ENCODE data around the gene PKM.

The PKM gene

DNA sequence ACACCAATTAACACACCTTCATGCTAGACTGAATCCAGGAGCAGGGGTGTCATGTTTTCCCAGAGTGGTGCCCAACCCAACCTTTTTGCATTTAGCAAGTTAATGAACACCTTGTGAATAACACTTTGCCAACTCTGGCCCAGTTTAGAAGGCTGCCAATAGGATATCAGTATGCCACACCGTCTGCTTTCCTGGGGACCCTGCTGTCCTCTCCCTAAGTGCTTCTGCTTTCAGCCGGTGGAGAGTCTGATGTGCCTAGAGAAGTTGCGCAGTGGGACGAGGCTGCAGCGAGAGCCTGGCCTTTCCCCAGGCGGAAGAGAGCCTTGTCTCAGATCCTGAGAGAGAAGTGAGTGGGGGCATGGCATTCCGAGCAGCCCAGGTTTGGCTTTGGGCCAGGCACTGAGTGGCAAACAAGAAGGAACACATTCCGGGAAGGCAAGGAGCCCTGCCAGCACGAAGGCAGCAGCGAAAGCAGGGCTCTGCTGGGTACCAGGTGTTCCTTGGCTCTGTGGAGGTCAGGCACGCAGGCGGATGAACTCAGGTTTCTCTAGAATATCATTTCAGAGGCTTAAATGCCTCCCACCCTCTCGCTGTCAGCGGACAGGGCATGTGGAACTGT is 75.9 kb downstream of the PKM start:
- no peak for DNase-seq
- no peak overlapping the region for H2AFZ ChIP-seq (ENCODE audit: low read length)

DNA sequence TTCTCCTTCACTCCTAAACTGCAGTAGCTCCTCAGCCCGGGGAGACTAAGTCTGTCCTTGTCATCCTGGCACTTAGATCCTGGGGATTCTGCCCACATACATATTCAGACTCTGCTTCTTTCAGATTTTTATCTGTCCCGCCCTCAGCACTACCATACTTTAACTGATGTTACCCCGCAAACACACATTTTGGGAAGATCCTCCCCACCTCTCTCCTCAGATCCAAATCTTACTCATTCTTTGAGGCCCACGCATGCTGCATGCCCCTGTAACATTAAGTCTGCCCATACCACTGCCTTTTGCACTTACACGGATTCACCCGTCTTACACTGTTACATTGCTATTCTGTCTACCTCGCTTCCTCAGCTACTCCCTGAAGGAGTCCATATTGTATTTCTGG is 76.7 kb downstream of the PKM start:
- H3K79me2 ChIP-seq (ENCODE audit: low read length): no peaks in the 10 kb centered on the region
- H3K36me3 ChIP-seq (replicated peaks; ENCODE audit: insufficient read depth, low read length): no peaks in the 10 kb centered on the region
- H3K9me3 ChIP-seq (replicated peaks; ENCODE audit: insufficient read depth, low read length): no peaks in the 10 kb centered on the region
- H2AFZ ChIP-seq (ENCODE audit: low read length): no peak overlapping the region
- no peaks in the 10 kb centered on the region for H3K27me3 ChIP-seq (replicated peaks; ENCODE audit: insufficient read depth, low read length)
- no peaks in the 10 kb centered on the region for H3F3A ChIP-seq (ENCODE audit: insufficient read depth, low read length)
- no peaks in the 10 kb centered on the region for H4K20me1 ChIP-seq (ENCODE audit: insufficient read depth, low read length)
- H3K4me1 ChIP-seq (ENCODE audit: low read length): no peaks in the 10 kb centered on the region
- DNase-seq: no peak
- no peak overlapping the region for H3K4me3 ChIP-seq (ENCODE audit: low read length)
- no peak overlapping the region for H3K9ac ChIP-seq (ENCODE audit: low read length)
- no peak overlapping the region for H3K4me2 ChIP-seq (ENCODE audit: low read depth, low read length)
- TF ChIP-seq, protein P1, sequence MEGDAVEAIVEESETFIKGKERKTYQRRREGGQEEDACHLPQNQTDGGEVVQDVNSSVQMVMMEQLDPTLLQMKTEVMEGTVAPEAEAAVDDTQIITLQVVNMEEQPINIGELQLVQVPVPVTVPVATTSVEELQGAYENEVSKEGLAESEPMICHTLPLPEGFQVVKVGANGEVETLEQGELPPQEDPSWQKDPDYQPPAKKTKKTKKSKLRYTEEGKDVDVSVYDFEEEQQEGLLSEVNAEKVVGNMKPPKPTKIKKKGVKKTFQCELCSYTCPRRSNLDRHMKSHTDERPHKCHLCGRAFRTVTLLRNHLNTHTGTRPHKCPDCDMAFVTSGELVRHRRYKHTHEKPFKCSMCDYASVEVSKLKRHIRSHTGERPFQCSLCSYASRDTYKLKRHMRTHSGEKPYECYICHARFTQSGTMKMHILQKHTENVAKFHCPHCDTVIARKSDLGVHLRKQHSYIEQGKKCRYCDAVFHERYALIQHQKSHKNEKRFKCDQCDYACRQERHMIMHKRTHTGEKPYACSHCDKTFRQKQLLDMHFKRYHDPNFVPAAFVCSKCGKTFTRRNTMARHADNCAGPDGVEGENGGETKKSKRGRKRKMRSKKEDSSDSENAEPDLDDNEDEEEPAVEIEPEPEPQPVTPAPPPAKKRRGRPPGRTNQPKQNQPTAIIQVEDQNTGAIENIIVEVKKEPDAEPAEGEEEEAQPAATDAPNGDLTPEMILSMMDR (IDR thresholded peaks at IDR 0.05; ENCODE audit: low read length): no peak
- TF ChIP-seq EZH2 (optimal IDR thresholded peaks at IDR 0.05; ENCODE audit: low read depth, low read length) (no peak), EZH2phosphoT487 (IDR thresholded peaks at IDR 0.05; ENCODE audit: low read length) (no peak)
- no peaks in the 10 kb centered on the region for H3K9me2 ChIP-seq (replicated peaks; ENCODE audit: insufficient read depth, low read length)
- no peak overlapping the region for H3K27ac ChIP-seq (ENCODE audit: low read length)

More for the DNA sequence above, 75.9 kb downstream of the PKM start:
- no peak overlapping the region for H3K27ac ChIP-seq (ENCODE audit: low read length)
- no peak overlapping the region for H3K9ac ChIP-seq (ENCODE audit: low read length)
- no peaks in the 10 kb centered on the region for H3K9me3 ChIP-seq (replicated peaks; ENCODE audit: insufficient read depth, low read length)
- H4K20me1 ChIP-seq (ENCODE audit: insufficient read depth, low read length): no peaks in the 10 kb centered on the region
- no peaks in the 10 kb centered on the region for H3K4me1 ChIP-seq (ENCODE audit: low read length)
- H3K9me2 ChIP-seq (replicated peaks; ENCODE audit: insufficient read depth, low read length): no peaks in the 10 kb centered on the region
- H3F3A ChIP-seq (ENCODE audit: insufficient read depth, low read length): no peaks in the 10 kb centered on the region
- H3K36me3 ChIP-seq (replicated peaks; ENCODE audit: insufficient read depth, low read length): no peaks in the 10 kb centered on the region
- H3K79me2 ChIP-seq (ENCODE audit: low read length): no peaks in the 10 kb centered on the region
- H3K27me3 ChIP-seq (replicated peaks; ENCODE audit: insufficient read depth, low read length): no peaks in the 10 kb centered on the region
- H3K4me2 ChIP-seq (ENCODE audit: low read depth, low read length): no peak overlapping the region
- no peak overlapping the region for H3K4me3 ChIP-seq (ENCODE audit: low read length)
- no peak for TF ChIP-seq EZH2 (optimal IDR thresholded peaks at IDR 0.05; ENCODE audit: low read depth, low read length)
- TF ChIP-seq, protein P1 (IDR thresholded peaks at IDR 0.05; ENCODE audit: low read length): no peak
- no peak for TF ChIP-seq EZH2phosphoT487 (IDR thresholded peaks at IDR 0.05; ENCODE audit: low read length)

DNA sequence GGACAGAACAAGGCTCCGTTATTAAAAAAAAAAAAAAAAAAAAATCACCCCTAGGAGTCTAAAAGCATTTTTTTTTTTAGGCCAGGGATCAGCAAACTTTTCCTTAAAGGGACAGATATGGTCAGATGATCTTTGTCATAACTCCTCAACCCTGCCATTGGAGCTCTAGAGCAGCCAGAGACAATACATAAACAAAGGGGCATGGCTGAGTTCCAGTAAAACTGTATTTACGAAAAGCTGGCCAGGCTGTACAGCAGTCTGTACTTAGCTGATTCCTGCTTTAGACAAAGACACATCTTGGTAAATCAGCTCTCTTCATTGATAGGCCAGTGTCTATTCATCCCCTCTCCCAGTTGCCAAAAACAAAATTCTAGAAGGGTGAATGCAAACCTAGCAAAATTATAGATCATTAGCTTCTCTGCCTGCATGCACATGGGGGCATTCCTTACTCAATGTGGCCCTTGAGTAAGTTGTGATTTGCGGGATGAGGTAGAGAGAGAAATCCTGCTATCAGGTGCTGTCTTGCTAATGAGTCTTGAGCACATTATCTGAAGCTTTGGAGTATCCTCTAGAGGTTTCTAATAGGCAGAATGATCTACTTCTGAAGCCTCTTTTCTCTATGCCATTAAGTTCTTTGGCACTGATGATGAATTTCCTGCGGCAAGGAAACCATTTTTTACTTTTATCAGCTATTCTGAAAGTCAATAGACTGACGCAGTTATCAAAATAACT is 77.6 kb downstream of the PKM start:
- TF ChIP-seq EZH2 (optimal IDR thresholded peaks at IDR 0.05; ENCODE audit: low read depth, low read length) (no peak), EZH2phosphoT487 (IDR thresholded peaks at IDR 0.05; ENCODE audit: low read length) (no peak)
- TF ChIP-seq, protein P1 (IDR thresholded peaks at IDR 0.05; ENCODE audit: low read length): no peak
- no peak for DNase-seq
- H3K9me3 ChIP-seq (replicated peaks; ENCODE audit: insufficient read depth, low read length): no peaks in the 10 kb centered on the region
- H3K4me3 ChIP-seq (ENCODE audit: low read length): no peak overlapping the region
- H3K4me1 ChIP-seq (ENCODE audit: low read length): no peaks in the 10 kb centered on the region
- no peaks in the 10 kb centered on the region for H4K20me1 ChIP-seq (ENCODE audit: insufficient read depth, low read length)
- no peak overlapping the region for H2AFZ ChIP-seq (ENCODE audit: low read length)
- H3K9ac ChIP-seq (ENCODE audit: low read length): no peak overlapping the region
- no peak overlapping the region for H3K4me2 ChIP-seq (ENCODE audit: low read depth, low read length)
- no peaks in the 10 kb centered on the region for H3K36me3 ChIP-seq (replicated peaks; ENCODE audit: insufficient read depth, low read length)
- H3K79me2 ChIP-seq (ENCODE audit: low read length): no peaks in the 10 kb centered on the region
- no peaks in the 10 kb centered on the region for H3F3A ChIP-seq (ENCODE audit: insufficient read depth, low read length)
- no peaks in the 10 kb centered on the region for H3K9me2 ChIP-seq (replicated peaks; ENCODE audit: insufficient read depth, low read length)
- no peak overlapping the region for H3K27ac ChIP-seq (ENCODE audit: low read length)
- H3K27me3 ChIP-seq (replicated peaks; ENCODE audit: insufficient read depth, low read length): no peaks in the 10 kb centered on the region; the same call in 1 of the 2 replicates

Data from MM.1S (cell line).